Measurements from ENCODE around the gene CBX1. TPM values are rescaled to one million over a fixed set of nuclear protein-coding genes. Genes with fewer than 3 reads are reported as not detected.

CBX1 gene
- total RNA-seq, 2 experiments from 2014 or later, result 58.6 to 66.0 TPM

DNA sequence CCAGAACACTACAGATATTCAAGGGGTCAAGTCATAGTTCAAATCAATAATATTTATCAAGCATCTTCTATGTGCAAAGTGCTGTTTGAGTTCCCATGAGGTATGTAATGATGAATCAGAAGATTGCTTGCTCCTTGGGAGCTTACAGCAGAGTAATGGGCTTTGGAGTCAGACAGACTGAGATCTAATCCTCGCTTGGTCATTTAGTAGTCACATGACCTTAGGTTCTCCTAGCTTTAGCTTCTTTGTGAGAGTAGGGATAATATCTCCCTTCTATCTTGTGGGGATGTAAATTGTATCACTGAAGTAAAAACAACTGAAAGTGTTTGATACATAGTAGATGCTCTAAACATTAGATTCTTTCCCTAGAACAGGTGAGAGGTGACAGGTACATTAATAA, 36.4 kb upstream of the CBX1 start:
- Mint-ChIP-seq H3K27me3 (no peaks in the 10 kb centered on the region), H3K36me3 (ENCODE audit: low read depth) (peaks cover 12% of the 10 kb centered on the region), H3K4me1 (peaks cover 10% of the 10 kb centered on the region), H3K4me3 (no peak overlapping the region), H3K27ac (peak overlapping the region; percentile 14), H3K9me3 (ENCODE audit: low read depth) (no peaks in the 10 kb centered on the region)
- DNase-seq, result no peak
- ChIA-PET CTCF (interaction anchor here (0.6 kb wide), 1 partner anchor 450 kb away, joined by 3 read pairs; no protein-coding TSS in a partner anchor), POLR2A (interaction anchor here (0.6 kb wide), 1 partner anchor 54 kb away, joined by 3 read pairs; no protein-coding TSS in a partner anchor)
- ATAC-seq, result no peak
- intact Hi-C loops (cut with DNase I, micrococcal nuclease), result loop anchor here in 1 of 2 experiments (10.0 kb wide), 1 partner anchor 477 kb away; the partner anchor contains the start of genes HOXB7 and HOXB8

DNA sequence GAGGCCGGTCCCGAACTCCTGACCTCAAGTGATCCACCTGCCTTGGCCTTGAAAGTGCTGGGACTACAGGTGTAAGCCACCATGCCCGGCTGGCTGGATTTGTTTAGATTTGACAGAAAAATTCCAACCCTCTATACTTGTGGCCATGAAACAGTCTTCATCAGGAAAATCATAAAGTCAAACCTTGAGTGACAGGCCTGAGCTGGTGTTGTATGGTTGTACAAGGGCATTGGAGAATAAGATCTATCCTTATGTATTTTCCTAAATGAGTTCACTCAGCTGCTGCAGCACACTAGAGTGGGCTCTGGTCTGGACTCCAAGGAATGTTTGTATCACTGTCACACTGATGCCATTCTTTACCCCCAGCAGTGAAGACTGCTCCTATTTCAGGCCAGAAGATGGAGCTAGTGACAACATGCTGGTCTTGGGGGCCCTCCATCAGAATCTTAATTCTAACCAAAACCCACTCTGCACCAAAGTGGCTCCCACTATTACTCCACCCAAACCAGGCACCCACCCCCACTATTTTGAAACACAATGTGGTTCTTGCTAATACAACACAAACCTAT, 33.7 kb upstream of the CBX1 start:
- Mint-ChIP-seq H3K4me3 (no peak overlapping the region), H3K36me3 (ENCODE audit: low read depth) (peaks cover 9% of the 10 kb centered on the region), H3K27me3 (no peaks in the 10 kb centered on the region), H3K27ac (no peak overlapping the region), H3K4me1 (peaks cover 5% of the 10 kb centered on the region), H3K9me3 (ENCODE audit: low read depth) (no peaks in the 10 kb centered on the region)
- intact Hi-C loops (cut with DNase I, micrococcal nuclease), result loop anchor here (5.0 to 10.0 kb wide), 3 partner anchors 457 to 482 kb away; partner anchors contain the start of genes HOXB8 (in 2 of the 2), HOXB3 (in 1 of the 2), HOXB5 (in 1 of the 2) and HOXB7 (in 1 of the 2)
- ChIA-PET POLR2A (no interaction called here), CTCF (interaction anchor here (0.6 to 2.3 kb wide), 5 partner anchors 27 to 458 kb away, joined by 3 to 7 read pairs (median 3); partner anchors contain the start of genes HOXB5 and SNX11)
- DNase-seq (no peak), ATAC-seq (no peak)

DNA sequence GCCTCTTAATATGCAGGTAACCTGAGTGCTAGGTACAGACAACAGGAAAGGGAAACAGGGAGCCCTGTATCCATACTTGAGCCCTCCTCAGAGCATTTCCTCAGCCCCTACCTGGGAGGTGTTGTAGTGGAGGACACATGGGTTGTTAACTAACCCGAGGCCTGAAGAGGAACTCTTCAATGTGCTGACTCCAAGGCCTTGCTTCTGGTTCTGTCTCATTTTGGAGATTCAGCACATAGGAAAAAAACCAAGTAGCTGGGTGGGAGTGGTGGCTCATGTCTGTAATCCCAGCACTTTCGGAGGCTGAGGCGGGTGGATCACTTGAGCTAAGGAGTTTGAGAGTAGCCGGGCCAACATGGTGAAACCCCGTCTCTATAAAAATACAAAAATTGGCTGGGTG, 31.1 kb upstream of the CBX1 start:
- Mint-ChIP-seq H3K4me1 (no peaks in the 10 kb centered on the region), H3K27ac (no peak overlapping the region), H3K4me3 (no peak overlapping the region), H3K27me3 (no peaks in the 10 kb centered on the region), H3K9me3 (ENCODE audit: low read depth) (no peaks in the 10 kb centered on the region), H3K36me3 (ENCODE audit: low read depth) (peaks cover 4% of the 10 kb centered on the region)
- intact Hi-C loops (cut with DNase I, micrococcal nuclease), result loop anchor here (5.0 to 10.0 kb wide), 3 partner anchors 460 to 485 kb away; partner anchors contain the start of genes HOXB8 (in 2 of the 2), HOXB3 (in 1 of the 2), HOXB5 (in 1 of the 2) and HOXB7 (in 1 of the 2)
- POLR2A ChIA-PET, result no interaction called here
- no peak for DNase-seq
- CTCF ChIA-PET, result interaction anchor here (1.6 to 6.2 kb wide), 4 partner anchors 9 to 106 kb away, joined by 6 to 37 read pairs (median 11); no protein-coding TSS in a partner anchor
- no peak for ATAC-seq

DNA sequence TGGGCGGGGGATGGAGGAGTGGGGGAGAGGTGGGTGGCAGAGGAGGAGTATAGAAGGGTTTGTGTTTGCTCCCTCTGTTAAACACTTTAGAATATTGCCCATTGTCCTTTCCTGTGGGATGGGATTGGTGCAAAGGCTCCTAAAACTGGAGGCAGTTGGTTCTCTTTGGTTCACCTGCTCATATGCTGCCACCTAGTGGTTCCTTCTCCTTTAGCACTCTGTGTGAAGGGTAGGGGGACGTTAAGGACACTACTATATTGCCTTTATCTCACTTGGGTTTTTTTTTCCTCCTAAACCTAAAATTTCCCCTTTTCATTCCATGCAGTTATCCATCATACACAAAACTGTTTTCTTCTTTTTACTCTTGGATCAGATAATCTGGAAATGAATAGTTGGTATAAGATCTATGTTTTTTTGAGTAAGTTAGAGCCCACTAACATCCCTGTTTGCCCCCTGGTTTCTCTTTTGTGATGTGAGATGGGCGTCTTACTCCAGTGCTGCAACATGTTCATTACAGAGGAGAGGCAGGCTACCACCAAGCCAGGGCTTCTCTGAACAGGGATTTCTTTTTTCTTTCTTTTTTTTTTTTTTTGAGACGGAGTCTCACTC, 30.0 kb upstream of the CBX1 start:
- peak; percentile 85 for ATAC-seq
- Mint-ChIP-seq H3K9me3 (ENCODE audit: low read depth) (no peaks in the 10 kb centered on the region), H3K27me3 (no peaks in the 10 kb centered on the region), H3K4me1 (no peaks in the 10 kb centered on the region), H3K4me3 (no peak overlapping the region), H3K36me3 (ENCODE audit: low read depth) (peaks cover 4% of the 10 kb centered on the region), H3K27ac (peak overlapping the region; percentile 2)
- ChIA-PET CTCF (interaction anchor here (0.7 to 6.2 kb wide), 6 partner anchors 8 to 462 kb away, joined by 3 to 37 read pairs (median 7); no protein-coding TSS in a partner anchor), POLR2A (no interaction called here)
- intact Hi-C loops (cut with DNase I, micrococcal nuclease), result loop anchor here (1.0 to 10.0 kb wide), 5 partner anchors 51 to 486 kb away; partner anchors contain the start of genes HOXB8 (in 2 of the 2), HOXB3 (in 1 of the 2), HOXB5 (in 1 of the 2) and HOXB7 (in 1 of the 2)
- peak; percentile 68 for DNase-seq

DNA sequence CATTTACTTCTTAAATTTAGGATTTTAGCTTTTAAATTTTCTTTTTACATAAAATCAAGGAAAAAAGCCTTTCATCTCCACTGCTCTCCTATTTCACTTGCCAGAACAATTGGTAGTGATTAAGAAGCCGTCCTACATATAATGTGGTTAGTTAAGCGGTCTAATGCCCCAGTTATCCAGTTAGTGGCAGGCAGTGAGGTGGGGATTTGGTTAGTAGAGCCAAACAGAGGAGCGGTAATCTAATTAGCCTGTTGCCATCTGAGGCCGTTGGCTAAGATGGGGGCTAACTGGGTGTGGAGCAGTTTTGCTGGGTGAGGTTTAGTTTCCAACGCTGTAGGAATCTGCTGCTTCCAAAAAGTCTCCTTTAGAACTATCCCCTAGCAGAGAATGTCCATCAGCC, 28.7 kb upstream of the CBX1 start:
- Mint-ChIP-seq H3K9me3 (ENCODE audit: low read depth) (no peaks in the 10 kb centered on the region), H3K4me1 (no peaks in the 10 kb centered on the region), H3K27me3 (no peaks in the 10 kb centered on the region), H3K4me3 (no peak overlapping the region), H3K27ac (no peak overlapping the region), H3K36me3 (ENCODE audit: low read depth) (peaks cover 4% of the 10 kb centered on the region)
- ATAC-seq (no peak), DNase-seq (no peak)
- POLR2A ChIA-PET, result interaction anchor here (0.9 kb wide), 1 partner anchor 50 kb away, joined by 4 read pairs; no protein-coding TSS in a partner anchor
- CTCF ChIA-PET, result interaction anchor here (0.6 to 6.2 kb wide), 11 partner anchors 12 to 463 kb away, joined by 3 to 37 read pairs (median 5); partner anchors contain the start of gene HOXB5
- intact Hi-C loops (cut with DNase I, micrococcal nuclease), result loop anchor here (5.0 to 10.0 kb wide), 3 partner anchors 462 to 487 kb away; partner anchors contain the start of genes HOXB8 (in 2 of the 2), HOXB3 (in 1 of the 2), HOXB5 (in 1 of the 2) and HOXB7 (in 1 of the 2)

DNA sequence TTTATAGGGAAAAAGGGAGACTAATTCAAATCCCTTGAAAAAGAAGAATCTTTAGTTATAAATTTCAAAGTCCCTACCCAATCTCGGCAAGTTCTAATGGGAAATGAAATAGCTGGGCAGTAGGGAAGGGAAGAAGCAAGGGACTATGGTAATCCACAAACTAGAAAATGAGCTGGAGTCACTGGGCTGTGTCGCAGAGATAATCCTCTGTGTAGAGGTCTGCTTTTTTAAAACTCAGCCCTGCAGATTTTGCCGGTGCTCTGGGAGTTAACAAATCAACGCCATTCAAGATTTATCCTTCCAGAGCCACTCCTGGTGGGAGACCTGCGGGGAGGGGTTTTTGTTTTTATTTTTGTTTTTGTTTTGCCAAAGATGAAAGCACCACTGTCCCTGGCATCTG, 27.1 kb upstream of the CBX1 start:
- no peak for DNase-seq
- H3K27ac Mint-ChIP-seq, result no peak overlapping the region
- H3K36me3 Mint-ChIP-seq (ENCODE audit: low read depth), result peaks cover 2% of the 10 kb centered on the region
- intact Hi-C loops (cut with DNase I, micrococcal nuclease), result no loop called here
- H3K4me3 Mint-ChIP-seq, result no peak overlapping the region
- H3K4me1 Mint-ChIP-seq, result peaks cover 4% of the 10 kb centered on the region
- ChIA-PET CTCF (interaction anchor here (1.4 to 6.2 kb wide), 4 partner anchors 17 to 102 kb away, joined by 4 to 37 read pairs (median 18); no protein-coding TSS in a partner anchor), POLR2A (interaction anchor here (0.7 kb wide), 1 partner anchor 48 kb away, joined by 3 read pairs; no protein-coding TSS in a partner anchor)
- no peaks in the 10 kb centered on the region for H3K27me3 Mint-ChIP-seq
- no peak for ATAC-seq
- no peaks in the 10 kb centered on the region for H3K9me3 Mint-ChIP-seq (ENCODE audit: low read depth)

DNA sequence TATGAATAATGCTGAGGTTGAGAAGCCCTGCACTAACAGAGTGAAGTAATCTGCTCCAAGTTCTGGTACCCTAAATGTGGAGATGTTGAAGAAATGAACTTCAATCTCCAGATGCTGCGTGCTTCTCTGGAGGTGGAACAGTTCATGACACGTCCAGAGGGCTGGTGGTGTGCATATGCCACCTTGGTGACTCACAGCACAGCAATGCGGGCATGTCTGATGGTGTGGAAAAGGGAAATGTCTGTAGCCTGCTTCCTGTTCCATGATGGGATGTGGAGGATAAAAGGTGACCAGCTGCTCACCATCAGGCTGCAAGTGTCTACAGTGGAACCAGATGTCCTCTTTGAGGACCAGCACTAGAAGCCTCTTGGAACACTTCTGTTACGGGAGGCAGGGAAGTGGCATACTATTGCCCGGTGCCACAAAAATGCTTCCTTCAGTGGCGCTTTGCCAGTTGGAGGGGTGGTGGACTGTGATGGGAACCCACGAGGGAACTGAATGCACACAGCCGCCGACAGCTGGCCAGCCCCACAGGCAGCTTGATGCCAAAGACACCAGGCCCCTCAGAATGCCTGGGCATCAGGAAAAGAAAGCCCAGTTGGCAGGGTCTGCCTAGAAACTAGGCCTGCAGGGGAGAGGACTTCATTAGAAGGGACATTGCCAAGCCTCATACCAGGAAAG, 26.2 kb upstream of the CBX1 start:
- no peaks in the 10 kb centered on the region for H3K27me3 Mint-ChIP-seq
- no peaks in the 10 kb centered on the region for H3K9me3 Mint-ChIP-seq (ENCODE audit: low read depth)
- H3K4me3 Mint-ChIP-seq, result no peak overlapping the region
- peaks cover under 1% of the 10 kb centered on the region for H3K36me3 Mint-ChIP-seq (ENCODE audit: low read depth)
- ATAC-seq (no peak), DNase-seq (no peak)
- intact Hi-C loops (cut with DNase I, micrococcal nuclease), result no loop called here
- H3K27ac Mint-ChIP-seq, result no peak overlapping the region
- POLR2A ChIA-PET, result no interaction called here
- CTCF ChIA-PET, result interaction anchor here (0.7 to 3.2 kb wide), 3 partner anchors 15 to 868 kb away, joined by 3 to 29 read pairs (median 4); no protein-coding TSS in a partner anchor
- H3K4me1 Mint-ChIP-seq, result peaks cover 4% of the 10 kb centered on the region

DNA sequence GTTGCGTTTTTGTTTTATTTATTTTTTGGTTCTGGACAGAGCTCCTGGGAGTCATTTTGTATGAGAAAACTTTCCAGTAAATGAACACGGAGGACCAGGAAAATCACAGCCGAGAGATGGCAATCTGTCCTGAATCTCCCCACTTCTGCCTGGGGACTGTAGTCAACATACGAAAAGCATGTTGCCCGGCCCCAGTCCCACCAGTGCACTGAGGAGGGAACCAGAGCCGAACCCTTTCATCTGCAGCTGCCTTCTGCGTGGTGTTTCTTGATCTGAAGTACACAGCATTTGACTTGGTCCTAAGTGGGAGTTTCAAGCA, 25.2 kb upstream of the CBX1 start:
- no peak overlapping the region for H3K27ac Mint-ChIP-seq
- H3K36me3 Mint-ChIP-seq (ENCODE audit: low read depth), result peaks cover 6% of the 10 kb centered on the region
- no peaks in the 10 kb centered on the region for H3K9me3 Mint-ChIP-seq (ENCODE audit: low read depth)
- DNase-seq (no peak), ATAC-seq (no peak)
- H3K27me3 Mint-ChIP-seq, result no peaks in the 10 kb centered on the region
- intact Hi-C loops (cut with DNase I, micrococcal nuclease), result no loop called here
- ChIA-PET CTCF (interaction anchor here (0.7 to 1.4 kb wide), 2 partner anchors 14 to 869 kb away, joined by 3 to 4 read pairs; no protein-coding TSS in a partner anchor), POLR2A (no interaction called here)
- H3K4me3 Mint-ChIP-seq, result no peak overlapping the region
- H3K4me1 Mint-ChIP-seq, result peaks cover 4% of the 10 kb centered on the region

DNA sequence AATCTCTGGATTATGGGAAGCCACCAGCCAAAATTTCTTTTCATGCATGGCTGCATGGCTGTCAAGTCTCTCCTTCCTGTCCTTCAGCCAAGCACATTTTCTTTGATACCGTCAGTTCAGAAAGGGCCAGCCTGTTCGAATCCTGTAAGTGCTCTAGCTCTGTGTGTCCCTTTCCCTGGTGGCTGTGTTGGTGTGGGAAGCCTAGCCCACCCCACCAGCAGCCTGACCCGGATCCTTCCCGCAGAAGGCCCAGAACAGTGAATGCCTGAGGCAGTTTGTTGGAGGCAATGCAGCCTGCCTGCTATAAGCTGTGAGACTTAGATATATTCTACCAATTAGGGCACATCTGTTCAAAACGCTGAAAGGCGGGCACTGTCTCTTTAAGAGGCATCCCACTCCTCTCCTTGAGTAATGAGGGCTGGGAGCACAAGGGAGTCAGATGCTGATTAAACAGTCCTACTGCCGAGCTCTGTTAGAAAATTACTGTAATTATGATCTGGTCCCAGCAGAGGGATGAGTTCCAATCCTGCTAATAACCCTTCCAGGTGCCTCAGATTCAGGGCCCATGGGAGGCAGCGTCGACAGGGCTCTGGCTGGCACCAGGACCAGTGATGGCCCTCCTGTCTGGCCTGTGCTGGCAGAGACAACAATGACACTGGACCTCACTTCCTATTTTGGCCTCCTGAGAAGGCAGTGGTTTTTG, 24.7 kb upstream of the CBX1 start:
- Mint-ChIP-seq H3K9me3 (ENCODE audit: low read depth) (no peaks in the 10 kb centered on the region), H3K4me1 (peaks cover 4% of the 10 kb centered on the region), H3K27ac (no peak overlapping the region), H3K27me3 (no peaks in the 10 kb centered on the region), H3K36me3 (ENCODE audit: low read depth) (peaks cover 11% of the 10 kb centered on the region), H3K4me3 (no peak overlapping the region)
- DNase-seq, result no peak
- ChIA-PET CTCF (no interaction called here), POLR2A (no interaction called here)
- intact Hi-C loops (cut with DNase I, micrococcal nuclease), result no loop called here
- no peak for ATAC-seq

DNA sequence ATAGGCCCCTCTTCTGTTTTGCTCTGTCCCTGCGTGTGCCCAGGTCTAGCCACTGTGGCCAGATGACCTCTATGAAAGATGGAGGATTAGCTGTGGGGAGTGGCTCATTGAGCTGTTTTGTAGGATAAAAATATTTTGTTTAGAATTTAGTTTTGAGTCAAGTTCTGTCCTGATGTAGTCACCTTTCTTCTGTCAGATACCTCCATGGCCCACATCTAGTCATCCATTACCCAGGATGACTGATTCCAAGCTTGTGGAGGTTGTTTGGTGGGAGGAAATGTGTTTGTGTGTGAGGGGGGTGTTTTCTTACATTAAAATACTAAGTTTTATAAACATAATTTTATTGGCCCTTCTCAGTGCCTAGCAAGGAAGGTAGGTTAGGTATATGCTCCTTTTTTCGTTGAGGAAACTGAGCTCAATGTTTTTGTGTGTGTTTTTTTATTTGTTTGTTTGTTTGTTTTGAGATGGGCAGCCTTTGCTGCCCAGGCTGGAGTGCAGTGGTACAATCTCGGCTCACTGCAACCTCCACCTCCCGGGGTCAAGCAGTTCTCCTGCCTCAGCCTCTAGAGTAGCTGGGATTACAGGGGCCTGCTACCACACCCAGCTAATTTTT, 22.6 kb upstream of the CBX1 start:
- Mint-ChIP-seq H3K4me1 (peaks cover 4% of the 10 kb centered on the region), H3K4me3 (no peak overlapping the region), H3K9me3 (ENCODE audit: low read depth) (no peaks in the 10 kb centered on the region), H3K36me3 (ENCODE audit: low read depth) (peaks cover 19% of the 10 kb centered on the region), H3K27ac (no peak overlapping the region), H3K27me3 (no peaks in the 10 kb centered on the region)
- DNase-seq (no peak), ATAC-seq (peak; percentile 63)
- intact Hi-C loops (cut with DNase I, micrococcal nuclease), result no loop called here
- ChIA-PET POLR2A (interaction anchor here (0.6 to 1.9 kb wide), 4 partner anchors 8 to 39 kb away, joined by 3 to 4 read pairs (median 3); no protein-coding TSS in a partner anchor), CTCF (interaction anchor here (0.6 to 2.4 kb wide), 9 partner anchors 9 to 459 kb away, joined by 3 to 16 read pairs (median 4); partner anchors contain the start of gene SNX11)

All from activated CD4-positive, alpha-beta T cell treated with anti-CD3 and anti-CD28 coated beads for 36 hours (primary cell).